NCI-H1092 (cell line): ENCODE data around the gene LVRN.
A peak's percentile ranks its signal among the peaks of the same experiment; 100 is the strongest.

Experiments used
- DNase-seq: peaks from one replicate; lab custom pipeline; 2025; lab: John Stamatoyannopoulos, UW

LVRN gene

DNA sequence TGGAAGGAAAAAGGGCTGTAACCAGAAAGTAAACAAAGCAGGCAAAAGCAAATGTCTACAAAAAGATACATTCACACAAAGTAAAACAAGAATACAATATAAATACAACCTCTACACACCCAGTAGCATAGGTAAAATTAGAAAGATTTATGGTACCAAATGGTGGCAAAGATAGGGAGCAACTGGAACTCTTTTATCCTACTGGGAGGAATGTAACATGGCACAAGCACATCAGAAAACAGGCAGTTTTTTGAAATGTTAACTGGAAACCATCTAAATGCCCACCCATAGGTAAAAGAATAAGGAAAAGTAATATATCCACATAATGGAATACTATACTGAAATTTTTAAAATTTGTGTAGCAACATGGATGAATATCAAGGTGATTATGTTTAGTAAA, 61.3 kb downstream of the LVRN start:
- no peak for DNase-seq

DNA sequence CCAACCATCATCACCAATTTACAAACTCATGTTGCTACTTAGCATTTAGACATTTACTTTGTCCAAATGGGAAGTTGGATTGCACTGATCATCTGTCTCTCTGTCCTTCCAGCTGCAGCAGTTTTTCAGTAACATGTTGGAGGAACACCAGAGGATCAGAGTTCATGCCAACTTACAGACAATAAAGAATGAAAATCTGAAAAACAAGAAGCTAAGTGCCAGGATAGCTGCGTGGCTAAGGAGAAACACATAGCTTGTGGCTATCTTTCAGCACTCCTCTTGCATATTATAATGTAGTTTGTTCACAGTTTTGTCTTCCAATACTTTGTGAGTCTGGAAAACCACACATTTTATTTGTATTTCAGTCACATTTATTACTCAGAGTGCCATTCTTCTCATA, 63.6 kb downstream of the LVRN start:
- DNase-seq = no peak

DNA sequence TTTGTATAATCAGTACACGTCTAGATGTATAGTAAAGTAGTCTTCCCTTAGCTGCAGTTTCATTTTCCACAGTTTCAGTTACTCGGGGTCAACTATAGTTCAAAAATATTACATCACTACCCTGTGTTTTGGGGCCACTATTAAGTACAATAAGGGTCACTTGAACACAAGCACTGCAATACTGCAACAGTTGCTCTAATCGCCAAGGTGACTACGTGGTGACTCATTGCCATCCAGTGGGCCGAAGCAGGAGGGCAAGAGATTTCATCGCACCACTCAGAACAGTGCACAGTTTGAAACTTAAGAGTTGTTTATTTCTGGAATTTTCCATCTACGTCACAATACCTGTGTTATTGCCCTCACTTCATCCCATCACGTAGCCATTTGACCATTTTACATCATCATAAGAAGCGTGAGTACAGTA, 69.8 kb downstream of the LVRN start, which contains the start of gene ARL14EPL:
Gene ARL14EPL, plus strand, starts transcription at position 379 of the 424 bp plus-strand sequence. CDS start 18,994 bp downstream, outside the sequence.
- DNase-seq = no peak

DNA sequence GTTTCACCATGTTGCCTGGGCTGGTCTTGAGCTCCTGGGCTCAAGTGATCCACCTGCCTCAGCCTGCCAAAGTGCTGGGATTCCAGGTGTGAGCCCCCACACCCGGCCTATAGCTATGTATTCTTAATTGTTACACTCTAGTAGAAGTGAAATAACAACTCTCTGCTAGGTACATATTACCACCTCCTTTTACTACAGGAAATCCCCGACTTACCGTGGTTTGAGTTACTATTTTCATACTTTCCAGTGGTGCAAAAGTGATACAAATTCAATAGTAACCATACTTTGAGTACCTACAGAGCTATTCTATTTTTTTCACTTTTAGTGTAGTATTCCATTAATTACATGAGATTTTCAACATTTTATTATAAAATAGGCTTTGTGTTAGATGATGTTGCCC, 70.7 kb downstream of the LVRN start:
- DNase-seq = no peak

DNA sequence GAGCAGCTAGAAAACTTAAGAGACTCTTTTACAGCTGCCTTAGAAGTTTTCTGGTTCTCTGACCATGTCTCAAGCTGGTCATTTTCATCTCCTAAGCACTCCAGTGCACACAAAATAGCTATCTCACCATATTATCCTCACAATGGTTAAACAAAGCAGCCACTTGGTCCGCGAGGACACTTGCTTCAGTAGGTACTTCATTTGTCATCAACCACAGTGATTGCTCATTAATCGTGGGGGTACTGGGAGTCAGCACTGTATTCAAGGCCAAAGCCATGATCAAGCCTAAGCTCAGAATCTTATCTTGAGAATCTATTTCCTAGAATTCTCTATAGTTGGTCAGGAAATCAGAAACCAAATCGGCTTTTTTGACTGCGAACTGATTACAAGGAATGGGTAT, 72.8 kb downstream of the LVRN start:
- DNase-seq = no peak

DNA sequence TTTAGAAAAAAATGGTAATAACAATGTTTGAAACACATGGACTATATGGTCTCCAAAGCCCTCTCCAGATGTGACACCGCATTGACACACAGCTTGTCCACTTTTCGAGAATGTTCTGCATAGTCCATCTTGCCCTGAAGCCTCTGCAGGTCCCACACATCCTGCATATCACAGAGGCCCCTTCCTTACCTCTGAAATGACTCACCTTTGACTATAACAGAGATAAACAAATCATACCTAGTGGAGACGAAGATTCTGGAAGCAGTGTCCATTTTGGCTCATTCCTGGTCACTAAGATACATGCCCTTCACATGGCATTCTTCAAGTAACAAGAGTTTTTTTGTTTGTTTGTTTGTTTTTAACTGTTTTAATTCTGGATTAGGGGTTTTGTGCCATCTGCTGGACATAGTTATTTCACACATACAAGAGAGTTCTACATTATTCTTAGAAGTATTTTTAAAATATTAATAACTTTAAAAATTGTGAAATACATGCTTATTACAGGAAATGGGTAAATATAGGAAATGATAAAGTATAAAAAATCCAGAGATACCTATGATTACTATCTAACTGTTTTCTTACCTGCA, 75.1 kb downstream of the LVRN start:
- no peak for DNase-seq

DNA sequence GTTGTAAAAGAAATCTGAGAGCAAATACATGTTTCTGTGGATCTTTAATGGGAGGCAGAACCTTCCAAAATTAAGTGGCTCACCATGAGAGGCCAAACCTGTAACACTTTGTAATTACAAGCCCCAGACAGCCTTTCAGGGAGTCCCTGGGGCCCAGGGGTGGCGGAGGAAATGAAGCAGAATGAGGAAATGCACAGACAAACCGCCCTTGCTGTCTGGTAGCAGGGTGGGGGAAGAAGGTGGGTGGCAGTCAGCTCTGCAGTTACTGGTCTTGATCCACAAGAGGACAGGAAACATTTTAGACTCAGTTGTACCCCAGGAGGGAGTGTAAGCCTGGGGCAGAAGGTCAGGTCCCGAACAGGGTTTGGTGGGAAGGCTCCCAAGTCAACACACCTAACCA, 76.5 kb downstream of the LVRN start:
- DNase-seq = no peak

DNA sequence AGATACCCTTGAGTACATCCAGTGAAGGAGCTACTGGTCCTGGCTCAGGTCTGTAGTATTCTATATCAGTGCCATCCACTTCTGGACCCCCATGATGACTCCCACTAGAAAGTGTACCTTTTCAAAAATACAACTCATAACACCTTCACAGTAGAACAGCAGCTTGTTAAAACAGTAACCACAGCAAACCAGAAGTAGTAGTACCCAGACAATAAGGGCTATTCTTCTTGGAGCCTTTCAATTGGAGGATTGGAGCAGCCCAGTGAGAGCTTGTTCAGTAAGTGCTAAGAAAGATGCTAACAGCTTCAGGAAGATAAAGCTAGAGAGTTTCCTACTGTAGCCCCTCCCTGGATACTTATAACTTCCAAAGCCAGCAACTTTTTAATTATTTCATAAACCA, 80.1 kb downstream of the LVRN start:
- DNase-seq = no peak

DNA sequence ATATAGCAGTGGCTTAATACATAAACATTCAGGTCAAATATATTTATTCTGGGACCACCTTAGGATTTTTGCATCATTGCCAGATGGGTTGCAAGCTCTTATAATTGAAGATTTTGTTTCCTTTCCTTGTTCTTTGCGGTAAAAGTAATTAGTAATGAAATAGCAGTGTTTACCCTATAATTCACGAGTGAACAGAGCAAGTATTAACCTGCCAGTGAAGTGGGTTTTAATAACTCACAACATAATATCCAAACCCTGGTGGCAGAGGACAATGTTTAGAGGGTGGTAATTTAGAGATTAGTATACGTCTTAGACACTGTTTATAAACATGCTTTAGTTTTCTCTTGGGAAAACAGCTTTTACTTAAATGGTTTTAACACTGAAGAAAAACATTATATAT, 81.8 kb downstream of the LVRN start:
- DNase-seq = no peak

DNA sequence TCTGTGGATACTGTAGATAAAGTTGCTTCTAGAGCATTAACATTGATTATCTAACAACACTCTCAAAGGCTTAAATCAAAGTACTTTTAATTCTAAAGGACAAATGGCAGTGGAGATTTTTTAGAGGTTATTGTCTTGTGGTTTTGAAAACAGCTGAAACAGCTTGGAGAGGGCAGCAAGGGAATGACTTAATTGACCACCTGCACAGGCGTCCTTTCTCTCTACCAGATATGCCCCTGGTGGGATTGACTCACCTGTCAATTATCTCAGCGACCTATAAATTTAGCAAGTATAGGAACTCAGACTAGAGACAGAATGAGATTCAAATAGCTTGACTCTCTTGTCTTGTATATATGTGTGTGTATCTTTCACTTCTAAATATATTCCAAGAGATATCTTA, 83.5 kb downstream of the LVRN start:
- no peak for DNase-seq

DNA sequence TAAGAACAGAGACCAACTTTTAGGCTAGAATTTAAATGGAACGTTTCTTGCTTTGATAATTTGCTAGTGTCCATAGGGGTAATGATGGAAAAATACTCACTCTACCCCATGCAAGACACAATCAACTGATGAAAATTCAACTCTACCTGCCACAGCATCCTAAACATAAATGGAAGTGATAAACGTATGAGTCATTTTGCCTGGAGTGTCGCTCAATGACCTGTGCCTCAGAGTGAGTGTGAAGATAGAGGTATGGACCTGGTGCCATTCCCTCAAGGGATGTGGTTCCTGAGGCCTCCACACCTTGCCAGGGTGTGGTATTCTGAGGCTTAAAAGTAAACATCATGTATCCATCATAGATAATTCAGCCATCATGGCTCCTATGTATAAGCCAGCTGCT, 84.0 kb downstream of the LVRN start:
- no peak for DNase-seq

DNA sequence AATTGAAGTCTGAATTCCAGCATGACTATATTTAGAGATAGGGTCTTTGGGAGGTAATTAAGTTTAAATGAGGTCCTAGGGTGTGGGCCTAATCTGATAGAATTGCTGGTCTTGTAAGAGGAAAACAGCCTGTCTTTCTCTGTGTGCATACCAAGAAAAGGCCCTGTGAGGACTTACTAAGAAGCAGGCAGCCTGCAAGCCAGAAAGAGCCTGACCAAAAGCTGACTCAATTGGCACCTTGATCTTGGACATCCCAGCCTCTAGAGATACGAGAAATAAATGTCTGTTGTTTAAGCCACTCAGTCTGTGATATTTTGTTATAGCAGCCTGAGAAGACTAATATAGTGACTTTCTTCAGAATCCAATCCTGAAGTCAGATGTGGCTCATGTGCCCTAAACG, 84.5 kb downstream of the LVRN start:
- DNase-seq = no peak

DNA sequence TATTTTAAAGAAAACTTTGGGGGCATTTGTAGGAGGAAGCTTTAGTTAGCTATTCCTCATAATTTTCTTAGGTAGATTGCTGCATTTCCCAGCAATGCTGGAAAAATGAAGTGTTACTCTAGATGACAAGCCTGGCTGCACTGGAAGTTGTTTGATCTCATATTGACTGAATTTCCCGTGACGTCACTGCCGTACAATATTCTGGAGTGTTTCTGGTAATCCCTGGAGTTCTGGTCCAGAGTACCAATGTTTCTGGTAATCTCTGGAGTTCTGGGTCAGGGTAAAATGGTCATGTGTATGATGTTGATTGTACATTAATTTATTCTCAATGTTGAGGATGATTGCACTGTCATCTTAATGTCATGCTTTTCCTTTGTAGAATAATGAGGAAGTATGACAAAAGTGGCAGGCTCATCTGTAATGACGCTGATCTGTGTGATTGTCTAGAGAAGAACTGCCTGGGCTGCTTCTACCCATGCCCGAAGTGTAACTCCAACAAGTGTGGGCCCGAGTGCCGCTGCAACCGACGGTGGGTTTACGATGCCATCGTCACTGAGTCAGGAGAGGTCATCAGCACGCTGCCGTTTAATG, 96.2 kb downstream of the LVRN start:
- DNase-seq = no peak

DNA sequence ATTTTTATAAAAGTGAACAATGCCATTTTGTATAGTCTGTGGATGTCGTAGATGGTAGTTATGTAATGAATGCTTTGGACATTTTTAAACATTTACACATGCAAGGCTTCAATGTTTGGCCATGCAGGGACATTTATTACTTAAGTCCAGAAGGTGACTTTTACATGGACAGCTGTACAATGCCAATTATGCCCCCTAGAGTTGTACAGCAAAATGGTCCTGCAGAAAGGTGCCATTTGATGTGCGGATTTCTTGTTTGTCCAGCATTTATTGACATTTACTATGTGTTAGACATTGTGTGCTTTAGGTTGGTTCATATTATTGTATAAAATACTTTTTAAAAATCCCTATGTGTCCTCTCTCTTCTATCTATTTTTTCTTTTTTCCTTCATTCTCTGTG, 100.1 kb downstream of the LVRN start:
- DNase-seq = no peak

DNA sequence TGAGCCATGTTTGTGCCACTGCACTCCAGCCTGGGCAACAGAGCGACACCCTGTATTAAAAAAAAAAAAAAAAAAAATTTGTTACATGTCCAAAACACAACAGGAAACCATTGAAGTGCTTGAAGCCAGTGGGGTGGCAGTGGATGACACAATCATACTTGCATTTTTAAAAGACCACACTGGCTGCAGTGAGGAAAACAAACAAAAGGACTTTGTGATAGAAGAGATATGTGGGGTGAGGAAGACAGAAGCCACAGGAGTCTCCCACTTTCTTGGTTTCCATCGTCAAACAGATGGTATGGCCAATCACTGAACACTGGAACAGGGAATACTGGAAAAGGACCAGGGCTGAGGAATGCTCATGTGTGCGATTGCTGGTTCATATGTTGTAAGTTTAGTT, 101.7 kb downstream of the LVRN start:
- DNase-seq = no peak

DNA sequence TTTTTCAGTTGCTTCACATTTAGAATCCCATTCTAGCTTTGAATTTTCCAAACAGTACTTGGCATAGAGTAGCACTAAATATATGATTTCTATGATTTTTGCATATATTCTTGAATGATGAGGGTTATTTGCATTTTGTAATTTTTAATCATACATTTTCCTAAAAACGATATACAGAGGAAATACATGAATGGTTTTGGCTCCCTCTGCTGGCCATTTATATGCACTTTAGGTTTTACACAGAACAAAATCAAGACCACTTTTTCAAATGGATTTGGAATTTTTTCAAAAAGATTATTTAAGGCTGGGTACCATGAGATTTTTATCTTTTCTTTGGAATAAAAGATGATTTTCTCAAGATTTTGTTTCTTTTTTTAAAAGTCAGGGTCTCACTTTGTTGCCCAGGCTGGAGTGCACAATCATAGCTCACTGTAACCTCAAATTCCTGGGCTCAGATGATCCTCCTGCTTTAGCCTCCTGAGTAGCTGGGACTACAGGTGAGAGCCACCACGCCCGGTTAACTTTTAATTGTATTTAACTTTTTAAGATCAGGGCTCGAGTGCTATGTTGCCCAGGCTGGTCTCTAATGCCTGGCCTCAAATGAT, 105.9 kb downstream of the LVRN start:
- peak; percentile 5 for DNase-seq

DNA sequence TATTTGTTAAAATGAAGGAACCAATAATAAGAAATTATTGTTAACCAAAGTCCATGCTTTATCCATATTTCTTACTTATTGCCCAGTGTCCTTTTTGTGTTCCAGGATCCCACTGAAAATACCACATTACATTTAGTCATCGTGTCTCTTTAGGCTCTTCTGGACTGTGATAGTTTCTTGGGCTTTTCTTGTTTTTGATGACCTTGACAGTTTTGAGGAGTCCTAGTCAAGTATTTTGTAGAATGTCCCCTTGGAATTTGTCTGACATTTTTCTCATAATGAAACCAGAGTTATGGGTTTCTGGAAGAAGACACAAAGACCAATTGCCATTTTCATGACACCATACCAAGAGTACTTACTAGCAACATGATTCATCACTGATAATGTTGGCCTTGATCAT, 108.9 kb downstream of the LVRN start:
- no peak for DNase-seq

DNA sequence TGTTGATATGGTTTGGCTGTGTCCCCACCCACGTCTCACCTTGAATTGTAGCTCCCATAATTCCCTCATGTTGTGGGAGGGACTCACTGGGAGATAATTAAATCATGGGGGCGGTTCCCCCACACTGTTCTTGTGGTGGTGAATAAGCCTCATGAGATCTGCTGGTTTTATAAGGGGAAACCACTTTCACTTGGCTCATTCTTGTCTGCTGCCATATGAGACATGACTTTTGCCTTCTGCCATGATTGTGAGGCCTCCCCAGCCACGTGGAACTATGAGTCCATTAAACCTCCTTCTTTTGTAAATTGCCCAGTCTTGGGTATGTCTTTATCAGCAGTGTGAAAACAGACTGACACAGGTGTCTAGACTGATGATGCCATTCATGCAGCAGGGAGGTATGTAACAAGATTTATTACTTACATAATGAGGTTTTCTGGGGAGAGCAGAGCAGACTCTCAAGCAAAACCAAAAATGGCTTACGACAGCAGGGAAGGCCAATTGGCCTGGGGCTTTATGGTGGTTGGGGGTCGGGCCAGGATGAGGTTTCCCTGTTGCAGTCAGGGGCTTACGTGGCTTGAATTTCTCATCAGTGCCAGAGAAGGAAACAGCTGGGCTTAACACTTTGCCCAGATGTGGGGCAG, 113.0 kb downstream of the LVRN start:
- DNase-seq = no peak

DNA sequence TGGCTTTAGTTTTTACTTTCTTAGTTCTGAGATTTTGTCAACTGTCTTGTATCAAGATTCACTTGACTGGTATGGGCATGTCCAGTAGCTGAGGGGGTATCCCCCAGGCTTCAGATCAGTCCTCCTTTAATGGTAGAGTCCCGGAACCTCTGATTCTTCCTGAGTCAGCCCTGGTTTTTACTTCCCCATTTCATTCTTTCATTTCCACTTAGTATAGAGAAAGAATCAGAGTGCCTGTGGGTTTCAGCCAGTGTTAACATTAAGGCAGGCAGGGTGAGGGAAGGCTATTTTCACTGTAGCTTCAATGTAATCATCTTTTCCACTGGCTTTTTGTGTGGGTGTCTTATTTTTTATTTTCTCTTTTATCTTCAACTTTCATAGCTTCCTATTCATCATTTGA, 114.2 kb downstream of the LVRN start:
- no peak for DNase-seq
